HFFc6 (cell line): ENCODE results near the gene TMPRSS11F. TPM values are rescaled to one million over a fixed set of nuclear protein-coding genes. Genes with fewer than 3 reads are reported as not detected.

Experiments
- DNase-seq: peaks from one replicate; pipeline ENCODE4 v3.0.0-alpha.2; 2018
- H3K27ac Mint-ChIP-seq: 2 replicates; pipeline ENCODE4 v1.8.0; 2020; ENCODE audit warnings: mild to moderate bottlenecking, mixed read lengths
- H3K27me3 Mint-ChIP-seq: 2 replicates; pipeline ENCODE4 v1.8.0; 2021; ENCODE audit warnings: mild to moderate bottlenecking, moderate library complexity, mixed read lengths; ENCODE audit not compliant: insufficient read depth
- H3K36me3 Mint-ChIP-seq: 2 replicates; pipeline ENCODE4 v1.8.0; 2021; ENCODE audit warnings: low read depth, mixed read lengths
- H3K4me1 Mint-ChIP-seq: 2 replicates; pipeline ENCODE4 v1.8.0; 2020; ENCODE audit warnings: low read depth, mixed read lengths
- H3K4me3 Mint-ChIP-seq: 2 replicates; pipeline ENCODE4 v1.8.0; 2020; ENCODE audit warnings: mild to moderate bottlenecking, moderate library complexity, mixed read lengths
- H3K9me3 Mint-ChIP-seq: 2 replicates; pipeline ENCODE4 v1.8.0; 2020; ENCODE audit warnings: mild to moderate bottlenecking, mixed read lengths
- CTCF ChIP-seq: fragments of 200-600 bp; sonication (generic); IDR thresholded peaks from 2 replicates; pipeline ENCODE4 v1.5.0; 2021; ENCODE audit warnings: antibody characterized with exemption, mild to moderate bottlenecking
- total RNA-seq, 6 experiments: library from RNA; stranded (reverse); fragmentation: NEBNext Ultra II Directional; extraction: Animal tissue kit (Norgen Biotek cat#: 25700); gene quantifications; 2 replicates in 1 of 6; 3 replicates in 5 of 6; pipeline ENCODE4 v1.2.3, GENCODE V29; 2021

Gene TMPRSS11F
- total RNA-seq, 6 experiments from 2014 or later: not detected

GRCh38 chr4:68167706-68168105, 38.0 kb upstream of the TMPRSS11F start:
- no peak for TF ChIP-seq CTCF
- no peak for DNase-seq
- Mint-ChIP-seq H3K27ac (no peak overlapping the region), H3K36me3 (no peaks in the 10 kb centered on the region), H3K4me1 (no peaks in the 10 kb centered on the region), H3K9me3 (no peaks in the 10 kb centered on the region), H3K27me3 (peaks cover 7% of the 10 kb centered on the region), H3K4me3 (no peak overlapping the region)

GRCh38 chr4:68167166-68167565, 37.5 kb upstream of the TMPRSS11F start:
- no peaks in the 10 kb centered on the region for H3K9me3 Mint-ChIP-seq
- DNase-seq: no peak
- H3K4me1 Mint-ChIP-seq: no peaks in the 10 kb centered on the region
- no peak for TF ChIP-seq CTCF
- H3K27me3 Mint-ChIP-seq: peaks cover 4% of the 10 kb centered on the region
- H3K27ac Mint-ChIP-seq: no peak overlapping the region
- H3K36me3 Mint-ChIP-seq: no peaks in the 10 kb centered on the region
- no peak overlapping the region for H3K4me3 Mint-ChIP-seq

GRCh38 chr4:68163754-68164153, 34.1 kb upstream of the TMPRSS11F start:
- Mint-ChIP-seq H3K4me3 (no peak overlapping the region), H3K27ac (no peak overlapping the region), H3K9me3 (no peaks in the 10 kb centered on the region), H3K4me1 (no peaks in the 10 kb centered on the region), H3K36me3 (no peaks in the 10 kb centered on the region), H3K27me3 (peaks cover 2% of the 10 kb centered on the region; the same call in 1 of the 2 replicates)
- no peak for TF ChIP-seq CTCF
- no peak for DNase-seq

GRCh38 chr4:68162196-68162595, 32.5 kb upstream of the TMPRSS11F start:
- Mint-ChIP-seq H3K4me1 (no peaks in the 10 kb centered on the region), H3K27ac (no peak overlapping the region), H3K36me3 (no peaks in the 10 kb centered on the region), H3K27me3 (no peaks in the 10 kb centered on the region), H3K9me3 (no peaks in the 10 kb centered on the region), H3K4me3 (no peak overlapping the region)
- TF ChIP-seq CTCF: no peak
- DNase-seq: no peak

GRCh38 chr4:68152411-68152810, 22.7 kb upstream of the TMPRSS11F start:
- H3K4me1 Mint-ChIP-seq: no peaks in the 10 kb centered on the region
- H3K36me3 Mint-ChIP-seq: no peaks in the 10 kb centered on the region
- no peak for DNase-seq
- no peaks in the 10 kb centered on the region for H3K9me3 Mint-ChIP-seq
- no peaks in the 10 kb centered on the region for H3K27me3 Mint-ChIP-seq
- TF ChIP-seq CTCF: no peak
- no peak overlapping the region for H3K27ac Mint-ChIP-seq
- no peak overlapping the region for H3K4me3 Mint-ChIP-seq
